ENCODE data around the gene RCC1.
"Not testable (repeated sequence)": the region's sequence is repeated elsewhere in the genome, so short reads cannot be mapped to it uniquely, and the experiment has no call there.

RCC1 gene

GRCh38 chr1:28537457-28538199 lies 31.8 kb downstream of the RCC1 start:
- no peak overlapping the region for H3K4me2 ChIP-seq (ENCODE audit: low read length)
- peak overlapping the region; percentile 58 for H4K91ac ChIP-seq (ENCODE audit: low read depth, low read length)
- no peak overlapping the region for H4K8ac ChIP-seq (ENCODE audit: low read depth, low read length)
- no peak for DNase-seq
- H3K4me3 ChIP-seq (ENCODE audit: low read depth, low read length) = no peak overlapping the region
- no peak overlapping the region for H3K23ac ChIP-seq (ENCODE audit: low read length)
- peak overlapping the region; percentile 62 for H3K27ac ChIP-seq (ENCODE audit: low read depth, low read length)
- no peaks in the 10 kb centered on the region for H3K27me3 ChIP-seq (ENCODE audit: insufficient read depth, low read length)
- H3K14ac ChIP-seq (ENCODE audit: low read length) = peak overlapping the region; percentile 46
- no CpG with 5 or more reads among the region's 8 CpGs for WGBS (ENCODE audit: extremely low coverage, insufficient coverage, insufficient read length)
- H3K4me1 ChIP-seq (ENCODE audit: control insufficient read depth in 1 of 2, insufficient read depth in 2 of 2, low read length in 2 of 2) = peaks cover 6 to 10% of the 10 kb centered on the region in 2 experiments
- no peaks in the 10 kb centered on the region for H3K9me3 ChIP-seq (ENCODE audit: insufficient read depth, low read depth, low read length)
- peaks cover 8% of the 10 kb centered on the region for H3K79me1 ChIP-seq (ENCODE audit: low read length)
- no peak overlapping the region for H3K4ac ChIP-seq (ENCODE audit: low read depth, low read length)
- peaks cover 46 to 51% of the 10 kb centered on the region in 2 experiments for H3K36me3 ChIP-seq (ENCODE audit: control insufficient read depth in 1 of 2, insufficient read depth in 2 of 2, low read length in 2 of 2)
- H2BK120ac ChIP-seq (ENCODE audit: insufficient read depth, low read length, poor library complexity) = peak overlapping the region; percentile 5
- peak overlapping the region; percentile 24 for H2BK5ac ChIP-seq (ENCODE audit: low read depth, low read length, poor library complexity)
- peak overlapping the region; percentile 6 for H4K12ac ChIP-seq (ENCODE audit: low read depth, low read length)
- H2BK12ac ChIP-seq (ENCODE audit: low read length) = peak overlapping the region; percentile 34
- H2AFZ ChIP-seq (ENCODE audit: insufficient read depth, low read length, poor library complexity) = no peak overlapping the region
- no peak overlapping the region for H3K9ac ChIP-seq (ENCODE audit: low read length)
- H3K18ac ChIP-seq (ENCODE audit: low read length) = peak overlapping the region; percentile 6
- H3K79me2 ChIP-seq (ENCODE audit: control insufficient read depth, insufficient read depth, low read length, poor library complexity) = no peaks in the 10 kb centered on the region
- H2AK5ac ChIP-seq (ENCODE audit: low read length) = peak overlapping the region; percentile 49

- H2AK5ac ChIP-seq (ENCODE audit: low read length) = no peak overlapping the region
Observed at GRCh38 chr1:28538286-28538685, 32.4 kb downstream of the RCC1 start.

GRCh38 chr1:28540651-28541050 lies 34.8 kb downstream of the RCC1 start:
- Histone ChIP-seq H2BK12ac (ENCODE audit: low read length) (no peak overlapping the region), H3K27me3 (ENCODE audit: insufficient read depth, low read length) (no peaks in the 10 kb centered on the region), H4K12ac (ENCODE audit: low read depth, low read length) (no peak overlapping the region), H3K36me3 (ENCODE audit: control insufficient read depth in 1 of 2, insufficient read depth in 2 of 2, low read length in 2 of 2) (peaks cover 26 to 34% of the 10 kb centered on the region in 2 experiments), H3K4me1 (ENCODE audit: control insufficient read depth in 1 of 2, insufficient read depth in 2 of 2, low read length in 2 of 2) (peaks cover 6 to 10% of the 10 kb centered on the region in 2 experiments), H2BK120ac (ENCODE audit: insufficient read depth, low read length, poor library complexity) (no peak overlapping the region), H2BK5ac (ENCODE audit: low read depth, low read length, poor library complexity) (no peak overlapping the region), H3K9ac (ENCODE audit: low read length) (no peak overlapping the region), H3K14ac (ENCODE audit: low read length) (no peak overlapping the region), H4K91ac (ENCODE audit: low read depth, low read length) (no peak overlapping the region), H3K4ac (ENCODE audit: low read depth, low read length) (no peak overlapping the region), H3K4me2 (ENCODE audit: low read length) (no peak overlapping the region), H4K8ac (ENCODE audit: low read depth, low read length) (no peak overlapping the region), H2AFZ (ENCODE audit: insufficient read depth, low read length, poor library complexity) (no peak overlapping the region), H3K18ac (ENCODE audit: low read length) (no peak overlapping the region), H2AK5ac (ENCODE audit: low read length) (no peak overlapping the region), H3K23ac (ENCODE audit: low read length) (no peak overlapping the region), H3K79me2 (ENCODE audit: control insufficient read depth, insufficient read depth, low read length, poor library complexity) (no peaks in the 10 kb centered on the region), H3K79me1 (ENCODE audit: low read length) (peaks cover 12% of the 10 kb centered on the region), H3K9me3 (ENCODE audit: insufficient read depth, low read depth, low read length) (no peaks in the 10 kb centered on the region), H3K27ac (ENCODE audit: low read depth, low read length) (no peak overlapping the region), H3K4me3 (ENCODE audit: low read depth, low read length) (no peak overlapping the region)
- DNase-seq = no peak
- WGBS (ENCODE audit: extremely low coverage, insufficient coverage, insufficient read length) = no CpG with 5 or more reads among the region's 7 CpGs

More at GRCh38 chr1:28538286-28538685, 32.4 kb downstream of the RCC1 start:
- no peaks in the 10 kb centered on the region for H3K27me3 ChIP-seq (ENCODE audit: insufficient read depth, low read length)
- H3K4me3 ChIP-seq (ENCODE audit: low read depth, low read length) = no peak overlapping the region
- no peak overlapping the region for H3K9ac ChIP-seq (ENCODE audit: low read length)
- no CpG with 5 or more reads among the region's 6 CpGs for WGBS (ENCODE audit: extremely low coverage, insufficient coverage, insufficient read length)
- no peak for DNase-seq
- peak overlapping the region; percentile 56 for H3K18ac ChIP-seq (ENCODE audit: low read length)
- peaks cover 8% of the 10 kb centered on the region for H3K79me1 ChIP-seq (ENCODE audit: low read length)
- H2BK12ac ChIP-seq (ENCODE audit: low read length) = peak overlapping the region; percentile 72
- no peak overlapping the region for H3K14ac ChIP-seq (ENCODE audit: low read length)
- H3K36me3 ChIP-seq (ENCODE audit: control insufficient read depth in 1 of 2, insufficient read depth in 2 of 2, low read length in 2 of 2) = peaks cover 42 to 48% of the 10 kb centered on the region in 2 experiments
- no peak overlapping the region for H3K23ac ChIP-seq (ENCODE audit: low read length)
- H2BK120ac ChIP-seq (ENCODE audit: insufficient read depth, low read length, poor library complexity) = no peak overlapping the region
- H4K12ac ChIP-seq (ENCODE audit: low read depth, low read length) = no peak overlapping the region
- H2BK5ac ChIP-seq (ENCODE audit: low read depth, low read length, poor library complexity) = peak overlapping the region; percentile 44
- peak overlapping the region; percentile 35 for H3K27ac ChIP-seq (ENCODE audit: low read depth, low read length)
- H3K4me2 ChIP-seq (ENCODE audit: low read length) = no peak overlapping the region
- H2AFZ ChIP-seq (ENCODE audit: insufficient read depth, low read length, poor library complexity) = no peak overlapping the region
- no peak overlapping the region for H3K4ac ChIP-seq (ENCODE audit: low read depth, low read length)
- peaks cover 6 to 10% of the 10 kb centered on the region in 2 experiments for H3K4me1 ChIP-seq (ENCODE audit: control insufficient read depth in 1 of 2, insufficient read depth in 2 of 2, low read length in 2 of 2)
- no peaks in the 10 kb centered on the region for H3K9me3 ChIP-seq (ENCODE audit: insufficient read depth, low read depth, low read length)
- H3K79me2 ChIP-seq (ENCODE audit: control insufficient read depth, insufficient read depth, low read length, poor library complexity) = no peaks in the 10 kb centered on the region
- no peak overlapping the region for H4K8ac ChIP-seq (ENCODE audit: low read depth, low read length)
- H4K91ac ChIP-seq (ENCODE audit: low read depth, low read length) = peak overlapping the region; percentile 48

- H3K9me3 ChIP-seq (ENCODE audit: insufficient read depth, low read depth, low read length); H2AFZ ChIP-seq (ENCODE audit: insufficient read depth, low read length, poor library complexity); H3K79me2 ChIP-seq (ENCODE audit: control insufficient read depth, insufficient read depth, low read length, poor library complexity); H3K4me2 ChIP-seq (ENCODE audit: low read length); H2BK5ac ChIP-seq (ENCODE audit: low read depth, low read length, poor library complexity); H3K27me3 ChIP-seq (ENCODE audit: insufficient read depth, low read length); H4K8ac ChIP-seq (ENCODE audit: low read depth, low read length); H2AK5ac ChIP-seq (ENCODE audit: low read length); H3K14ac ChIP-seq (ENCODE audit: low read length); H2BK120ac ChIP-seq (ENCODE audit: insufficient read depth, low read length, poor library complexity); H3K18ac ChIP-seq (ENCODE audit: low read length); H3K27ac ChIP-seq (ENCODE audit: low read depth, low read length); DNase-seq; H3K9ac ChIP-seq (ENCODE audit: low read length); H3K4me3 ChIP-seq (ENCODE audit: low read depth, low read length); H3K23ac ChIP-seq (ENCODE audit: low read length); H3K4ac ChIP-seq (ENCODE audit: low read depth, low read length); H4K91ac ChIP-seq (ENCODE audit: low read depth, low read length); H4K12ac ChIP-seq (ENCODE audit: low read depth, low read length); H3K4me1 ChIP-seq (ENCODE audit: control insufficient read depth in 1 of 2, insufficient read depth in 2 of 2, low read length in 2 of 2); H2BK12ac ChIP-seq (ENCODE audit: low read length): not testable (repeated sequence)
- peaks cover 12% of the 10 kb centered on the region for H3K79me1 ChIP-seq (ENCODE audit: low read length)
- WGBS (ENCODE audit: extremely low coverage, insufficient coverage, insufficient read length) = no CpG with 5 or more reads among the region's 8 CpGs
- H3K36me3 ChIP-seq (ENCODE audit: control insufficient read depth in 1 of 2, insufficient read depth in 2 of 2, low read length in 2 of 2) = peaks cover 17 to 26% of the 10 kb centered on the region in 2 experiments
Observed at GRCh38 chr1:28541414-28542015, 35.7 kb downstream of the RCC1 start.

Data from trophoblast cell (in vitro differentiated cells and primary cell).